K562 (cell line): ENCODE measurements around the gene BPIFB6. TPM values are rescaled to one million over a fixed set of nuclear protein-coding genes. Genes with fewer than 3 reads are reported as not detected.

Source experiments
- ATAC-seq: fragments of 200-7000 bp; cut with Tn5 transposase; 3 replicates; pipeline ENCODE4 v1.9.1; 2020; ENCODE audit warnings: moderate library complexity
- BruUV-seq: library from RNA; stranded (reverse); fragments of 400-500 nt; replicated peaks from 2 replicates; lab custom pipeline; 2021; lab: Mats Ljungman, UMichigan
- CTCF ChIA-PET: fragments of 300-600 bp; formaldehyde crosslinking; extraction: SDS; loops from one replicate; lab custom pipeline; 2021; ENCODE audit warnings: low intra/inter-chr PET ratio; lab: Yijun Ruan, JAX
- POLR2A ChIA-PET: fragments of 300-600, 350-650 bp; sonication (Branson Sonifier 250); formaldehyde crosslinking; extraction: SDS; loops from one replicate; lab custom pipeline; 2021; ENCODE audit warnings: antibody characterized with exemption, inconsistent platforms; lab: Yijun Ruan, JAX
- DNase-seq, 4 experiments: peaks; one replicate each; pipeline versions ENCODE4 v3.0.0 to v3.0.0-alpha.2; 2011 to 2018; ENCODE audit warnings: low spot score in 3 of 4, mixed read lengths in 3 of 4; ENCODE audit errors: extremely low read depth in 1 of 4
- FAIRE-seq: peaks from 2 replicates; lab custom pipeline; 2011; peaks lifted over from hg19 to GRCh38; lab: Jason Lieb, UNC
- H2AFZ ChIP-seq: 2 replicates; pipeline ENCODE4 v1.6.0; 2011; ENCODE audit warnings: low read depth, low read length, control low read depth, inconsistent platforms
- H3K27ac ChIP-seq: fragments of 200-600 bp; 3 replicates; pipeline ENCODE4 v1.8.0; 2011; ENCODE audit warnings: low read depth, mild to moderate bottlenecking, control low read depth, inconsistent platforms, low read length, moderate library complexity, mixed read lengths; ENCODE audit errors: extremely low read depth
- H3K27me3 ChIP-seq, 2 experiments: fragments of 300-600 bp in 1 of 2; 2 replicates in 1 of 2; 3 replicates in 1 of 2; pipeline versions ENCODE4 v1.6.0 to v1.8.0; 2011; ENCODE audit warnings: inconsistent platforms in 2 of 2, low read length in 2 of 2, mild to moderate bottlenecking in 1 of 2, mixed read lengths in 1 of 2, moderate library complexity in 1 of 2; ENCODE audit not compliant: control insufficient read depth in 2 of 2, insufficient read depth in 2 of 2
- H3K36me3 ChIP-seq: fragments of 300-600 bp; 3 replicates; pipeline ENCODE4 v1.8.0; 2011; ENCODE audit warnings: mild to moderate bottlenecking, low read length, inconsistent platforms; ENCODE audit not compliant: control insufficient read depth, insufficient read depth
- H3K4me1 ChIP-seq, 2 experiments: fragments of 200-600 bp in 1 of 2; replicated peaks in 1 of 2; 2 replicates in 1 of 2; 3 replicates in 1 of 2; pipeline versions ENCODE4 v1.5.1 to v1.8.0; 2011; ENCODE audit warnings: inconsistent platforms in 2 of 2, low read length in 2 of 2, mild to moderate bottlenecking in 1 of 2, mixed read lengths in 1 of 2, moderate library complexity in 1 of 2; ENCODE audit not compliant: control insufficient read depth in 2 of 2, insufficient read depth in 2 of 2
- H3K4me2 ChIP-seq: 2 replicates; pipeline ENCODE4 v1.6.1; 2011; ENCODE audit warnings: low read length, control low read depth, inconsistent platforms, mixed read lengths; ENCODE audit not compliant: insufficient read depth
- H3K4me3 ChIP-seq: fragments of 200-600 bp; sonication (generic), shearing (Covaris generic); 2 replicates; pipeline ENCODE4 v1.5.1; 2016; ENCODE audit warnings: control low read depth, inconsistent platforms
- H3K79me2 ChIP-seq: fragments of 200-600 bp; 3 replicates; pipeline ENCODE4 v1.8.0; 2011; ENCODE audit warnings: low read length, inconsistent platforms; ENCODE audit not compliant: control insufficient read depth, insufficient read depth
- H3K9ac ChIP-seq, 2 experiments: 2 replicates each; pipeline versions ENCODE4 v1.6.0 to v1.6.1; 2011; ENCODE audit warnings: low read depth in 2 of 2, low read length in 2 of 2, control low read depth in 1 of 2, inconsistent platforms in 1 of 2, mild to moderate bottlenecking in 1 of 2, mixed read lengths in 1 of 2; ENCODE audit not compliant: insufficient read depth in 1 of 2
- H3K9me1 ChIP-seq: one replicate; pipeline ENCODE4 v1.6.0; 2011; ENCODE audit warnings: inconsistent platforms, mild to moderate bottlenecking, low read length, moderate library complexity; ENCODE audit not compliant: control insufficient read depth, insufficient read depth
- H3K9me3 ChIP-seq: replicated peaks from 2 replicates; pipeline ENCODE4 v1.5.1; 2011; ENCODE audit warnings: low read depth, low read length, inconsistent platforms; ENCODE audit not compliant: control insufficient read depth, insufficient read depth
- H4K20me1 ChIP-seq: replicated peaks from 2 replicates; pipeline ENCODE4 v1.6.1; 2011; ENCODE audit warnings: low read length, inconsistent platforms, mixed read lengths; ENCODE audit not compliant: control insufficient read depth, insufficient read depth
- BRCA1 ChIP-seq, 2 experiments: fragments of 450-650 bp in 1 of 2; sonication (generic) in 1 of 2; formaldehyde crosslinking in 1 of 2; IDR thresholded peaks; 2 replicates each; pipeline versions ENCODE4 v1.5.0 to v1.6.1; 2017 to 2020; ENCODE audit warnings: mild to moderate bottlenecking in 1 of 2, missing genetic modification reagents in 1 of 2
- C11orf30 ChIP-seq: fragments of 450-650 bp; IDR thresholded peaks from 2 replicates; pipeline ENCODE4 v1.6.1; 2016; ENCODE audit warnings: low read depth, mild to moderate bottlenecking
- FOXM1 ChIP-seq, 2 experiments: fragments of 450-650 bp in 1 of 2; sonication (generic) in 1 of 2; formaldehyde crosslinking in 1 of 2; IDR thresholded peaks; 2 replicates each; pipeline versions ENCODE4 v1.6.1 to v1.9.0; 2017 to 2022; ENCODE audit warnings: low read depth in 2 of 2, mild to moderate bottlenecking in 2 of 2, missing genetic modification reagents in 1 of 2, moderate library complexity in 1 of 2
- HDAC8 ChIP-seq: fragments of 450-650 bp; IDR thresholded peaks from 2 replicates; pipeline ENCODE4 v1.6.1; 2016; ENCODE audit warnings: mild to moderate bottlenecking, missing genetic modification characterization, moderate library complexity, missing compliant biosample characterization
- MAFG ChIP-seq: fragments of 450-650 bp; conservative IDR thresholded peaks from 2 replicates; pipeline ENCODE4 v1.6.1; 2016; ENCODE audit warnings: missing genetic modification characterization, missing compliant biosample characterization
- MAFK ChIP-seq: IDR thresholded peaks from 2 replicates; pipeline ENCODE4 v1.6.1; 2011; ENCODE audit warnings: low read length, improper control_type of control experiment
- SOX6 ChIP-seq: fragments of 450-650 bp; IDR thresholded peaks from 2 replicates; pipeline ENCODE4 v1.6.1; 2014; ENCODE audit warnings: mild to moderate bottlenecking
- USF1 ChIP-seq: sonication (generic); formaldehyde crosslinking; IDR thresholded peaks from 2 replicates; pipeline ENCODE4 v1.9.0; 2022; ENCODE audit warnings: mild to moderate bottlenecking, missing genetic modification reagents
- ZNF318 ChIP-seq, 2 experiments: fragments of 450-650 bp; IDR thresholded peaks; 2 replicates each; pipeline ENCODE4 v1.6.1; 2016; ENCODE audit warnings: mild to moderate bottlenecking in 2 of 2, borderline replicate concordance in 1 of 2, low read depth in 1 of 2, moderate library complexity in 1 of 2
- ZNF507 ChIP-seq: conservative IDR thresholded peaks from 2 replicates; pipeline ENCODE4 v1.6.1; 2017; ENCODE audit warnings: missing genetic modification characterization, missing compliant biosample characterization
- ZNF707 ChIP-seq: fragments of 250-450 bp; sonication (Bioruptor Pico); conservative IDR thresholded peaks from 2 replicates; pipeline ENCODE4 v1.8.0; 2022; ENCODE audit warnings: inconsistent platforms, mild to moderate bottlenecking, moderate library complexity
- WGBS: fragments of 100-300 bp; shearing (Covaris generic); methylation state at CpG from one replicate; pipeline ENCODE4 v1.1.6; 2016; ENCODE audit warnings: low coverage, mixed read lengths; ENCODE audit not compliant: insufficient coverage; ENCODE audit errors: missing lambda C conversion rate; 5-methylcytosine and 5-hydroxymethylcytosine counted together
- in situ Hi-C: fragments of 300-500 bp; cut with MboI; formaldehyde crosslinking; loops from 4 replicates; pipeline ENCODE4 v1.15.0; 2018; ENCODE audit warnings: inconsistent platforms, mixed read lengths
- intact Hi-C: fragments of 100-400 bp; cut with micrococcal nuclease; formaldehyde crosslinking; loops from 2 replicates; pipeline ENCODE4 v1.14.2; 2022
- polyA plus RNA-seq, 8 experiments: library from polyadenylated mRNA; depleted of rRNA in 4 of 8; stranded (reverse) in 5 of 8; unstranded in 3 of 8; fragments of >200 nt; fragmentation: Nextera tagmentation in 2 of 8; fragmentation: Illumina TruSeq in 1 of 8; extraction: Ambion mirVana in 2 of 8; extraction: Trizol in 1 of 8; gene quantifications; 2 replicates each; pipeline versions ENCODE4 v1.2.1 to v1.2.3, GENCODE V29; 2011 to 2014; ENCODE audit warnings: inconsistent platforms in 1 of 8, missing spikeins in 1 of 8
- total RNA-seq, 7 experiments: library from RNA; depleted of rRNA in 6 of 7; stranded (reverse); fragments of >200 nt in 6 of 7; fragmentation: Illumina TruSeq in 2 of 7; extraction: Trizol in 2 of 7; gene quantifications; 2 replicates each; pipeline versions ENCODE4 v1.2.1 to v1.2.3, GENCODE V29; 2011 to 2021; ENCODE audit warnings: low replicate concordance in 1 of 7

BPIFB6 gene
- total and polyA plus RNA-seq, 9 of the 15 experiments (the other 6 are each of a cell fraction or from before 2014, with no cell fraction given): not detected

- H4K20me1 ChIP-seq: no peaks in the 10 kb centered on the region
- no peak overlapping the region for H3K4me3 ChIP-seq
- H3K9me3 ChIP-seq: no peaks in the 10 kb centered on the region
- H3K27ac ChIP-seq: no peak overlapping the region
- intact Hi-C loops (no loop called here), in situ Hi-C loops (no loop called here)
- peaks cover 28 to 60% of the 10 kb centered on the region in 2 experiments; a peak in 4 of 5 replicates for H3K27me3 ChIP-seq
- no peaks in the 10 kb centered on the region for H3K36me3 ChIP-seq
- FAIRE-seq: no peak
- H3K9ac ChIP-seq: no peak overlapping the region
- DNase-seq: no peak
- H3K4me1 ChIP-seq: no peaks in the 10 kb centered on the region
- no peaks in the 10 kb centered on the region for H3K9me1 ChIP-seq
- no peak overlapping the region for H2AFZ ChIP-seq
- ATAC-seq: no peak
- BruUV-seq: no TSS peak
- no peak overlapping the region for H3K4me2 ChIP-seq
- ChIA-PET CTCF (no interaction called here), POLR2A (interaction anchor here (1.5 kb wide), 1 partner anchor 9 kb away, joined by 6 read pairs; no protein-coding TSS in a partner anchor)
- TF ChIP-seq ZNF707 (CRISPR knock-in tag): no peak
- TF ChIP-seq MAFG (tag): 0 out of 2 replicates have a peak, but pooled peaks have one; percentile 13
- no peak for TF ChIP-seq HDAC8 (tag)
- TF ChIP-seq BRCA1 (IDR thresholded peaks at IDR 0.05): no peak
- TF ChIP-seq BRCA1 (CRISPR knock-in tag; IDR thresholded peaks at IDR 0.05): no peak
- TF ChIP-seq ZNF318 (IDR thresholded peaks at IDR 0.05; ENCODE audit: borderline replicate concordance in 1 of 2, low read depth in 1 of 2): no peak
- no peak for TF ChIP-seq MAFK
- TF ChIP-seq C11orf30: peak; percentile 10; the same call in 1 of the 2 replicates
- TF ChIP-seq SOX6: no peak
- TF ChIP-seq FOXM1 (IDR thresholded peaks at IDR 0.05; ENCODE audit: low read depth): no peak
- TF ChIP-seq FOXM1 (CRISPR knock-in tag; IDR thresholded peaks at IDR 0.05; ENCODE audit: low read depth): no peak
- no peak for TF ChIP-seq USF1
- no peak for TF ChIP-seq ZNF507 (tag)
- WGBS: 2% methylated on average over 3 of the region's 3 CpGs
- H3K79me2 ChIP-seq: no peaks in the 10 kb centered on the region
Measured at GRCh38 chr20:33067806-33068205, 36.4 kb downstream of the BPIFB6 start.
